Activated CD8-positive, alpha-beta memory T cell treated with anti-CD3 and anti-CD28 coated beads for 24 hours (primary cell): Measurements from ENCODE around the gene GLB1L.

Experiments
- DNase-seq: peaks from one replicate; pipeline ENCODE4 v3.0.0-alpha.2; 2020

The GLB1L gene

GRCh38 chr2:219220652-219221402 lies 24.4 kb downstream of the GLB1L start:
- no peak for DNase-seq

- no peak for DNase-seq
Observed at GRCh38 chr2:219219784-219220532, 25.3 kb downstream of the GLB1L start.

- DNase-seq: peak; percentile 93
Observed at GRCh38 chr2:219218732-219219701, 26.2 kb downstream of the GLB1L start, which contains the start of gene ABCB6. Gene ABCB6, minus strand, starts transcription at chr2:219218958. Its CDS starts 285 bp downstream, at chr2:219218673.

- DNase-seq: no peak
Observed at GRCh38 chr2:219218217-219218731, 27.0 kb downstream of the GLB1L start.

- DNase-seq: no peak
Observed at GRCh38 chr2:219216535-219216915, 28.7 kb downstream of the GLB1L start.

- no peak for DNase-seq
Observed at GRCh38 chr2:219215871-219216534, 29.2 kb downstream of the GLB1L start.

GRCh38 chr2:219214786-219215185 lies 30.5 kb downstream of the GLB1L start:
- no peak for DNase-seq

GRCh38 chr2:219214141-219214540 lies 31.1 kb downstream of the GLB1L start:
- no peak for DNase-seq

- DNase-seq: no peak
Observed at GRCh38 chr2:219213486-219214071, 31.7 kb downstream of the GLB1L start.

GRCh38 chr2:219213026-219213415 lies 32.2 kb downstream of the GLB1L start:
- no peak for DNase-seq

- DNase-seq: no peak
Observed at GRCh38 chr2:219210886-219211362, 34.3 kb downstream of the GLB1L start.

- DNase-seq: no peak
Observed at GRCh38 chr2:219210196-219210885, 34.9 kb downstream of the GLB1L start.

- no peak for DNase-seq
Observed at GRCh38 chr2:219209236-219210195, 35.7 kb downstream of the GLB1L start.

GRCh38 chr2:219207884-219208740 lies 37.1 kb downstream of the GLB1L start:
- DNase-seq: no peak

GRCh38 chr2:219207134-219207883 lies 37.9 kb downstream of the GLB1L start:
- no peak for DNase-seq

- DNase-seq: peak; percentile 98
Observed at GRCh38 chr2:219206328-219207133, 38.7 kb downstream of the GLB1L start, which contains the start of gene ZFAND2B. Gene ZFAND2B, plus strand, starts transcription at chr2:219206782. Its CDS starts 206 bp downstream, at chr2:219206988.

- DNase-seq: no peak
Observed at GRCh38 chr2:219205981-219206327, 39.3 kb downstream of the GLB1L start.
